Effector memory CD4-positive, alpha-beta T cell (primary cell): ENCODE data around the gene ZNF568.
A peak's percentile ranks its signal among the peaks of the same experiment; 100 is the strongest.

Experiments used
- DNase-seq, 3 donors: peaks; one replicate each; pipeline ENCODE4 v3.0.0-alpha.2; 2020
- H3K27ac ChIP-seq: 2 replicates; pipeline ENCODE4 v1.7.0; 2013; ENCODE audit warnings: mild to moderate bottlenecking, low read length, moderate library complexity; ENCODE audit not compliant: insufficient read depth, poor library complexity, severe bottlenecking
- H3K27me3 ChIP-seq: replicated peaks from 2 replicates; pipeline ENCODE4 v1.7.0; 2013; ENCODE audit warnings: mild to moderate bottlenecking, low read length; ENCODE audit not compliant: insufficient read depth, control insufficient read depth, poor library complexity, severe bottlenecking
- H3K36me3 ChIP-seq: 2 replicates; pipeline ENCODE4 v1.7.0; 2013; ENCODE audit warnings: mild to moderate bottlenecking, low read length, moderate library complexity; ENCODE audit not compliant: control insufficient read depth, insufficient read depth
- H3K4me1 ChIP-seq: 2 replicates; pipeline ENCODE4 v1.7.0; 2013; ENCODE audit warnings: low read length, mild to moderate bottlenecking; ENCODE audit not compliant: control insufficient read depth, insufficient read depth, poor library complexity, severe bottlenecking
- H3K4me3 ChIP-seq: 2 replicates; pipeline ENCODE4 v1.7.0; 2013; ENCODE audit warnings: low read length, low read depth, mild to moderate bottlenecking; ENCODE audit not compliant: insufficient read depth, poor library complexity, severe bottlenecking
- H3K9me3 ChIP-seq: 2 replicates; pipeline ENCODE4 v1.7.0; 2013; ENCODE audit warnings: mild to moderate bottlenecking, low read length, moderate library complexity; ENCODE audit not compliant: control insufficient read depth

ZNF568 gene

GRCh38 chr19:36997843-36998235 is 81.7 kb downstream of the ZNF568 start:
- Histone ChIP-seq H3K9me3 (peaks cover 15% of the 10 kb centered on the region), H3K4me3 (no peak overlapping the region), H3K27me3 (no peaks in the 10 kb centered on the region), H3K4me1 (no peaks in the 10 kb centered on the region), H3K27ac (no peak overlapping the region), H3K36me3 (peaks cover 39% of the 10 kb centered on the region)
- no peak for DNase-seq

- Histone ChIP-seq H3K36me3 (peaks cover 26% of the 10 kb centered on the region), H3K27me3 (no peaks in the 10 kb centered on the region), H3K9me3 (peaks cover 8% of the 10 kb centered on the region), H3K27ac (no peak overlapping the region), H3K4me3 (no peak overlapping the region), H3K4me1 (no peaks in the 10 kb centered on the region)
- no peak for DNase-seq
Measured at GRCh38 chr19:36999313-36999712, 83.2 kb downstream of the ZNF568 start.

GRCh38 chr19:37007587-37008220 is 91.6 kb downstream of the ZNF568 start:
- H3K4me1 ChIP-seq, result no peaks in the 10 kb centered on the region
- H3K9me3 ChIP-seq, result peaks cover 19% of the 10 kb centered on the region
- no peak overlapping the region for H3K27ac ChIP-seq
- no peaks in the 10 kb centered on the region for H3K27me3 ChIP-seq
- peak in 2 of 3 donors; percentile 4 to 6 for DNase-seq
- H3K4me3 ChIP-seq, result peak overlapping the region; percentile 34
- H3K36me3 ChIP-seq, result no peaks in the 10 kb centered on the region

- no peak overlapping the region for H3K27ac ChIP-seq
- H3K36me3 ChIP-seq, result no peaks in the 10 kb centered on the region
- no peak overlapping the region for H3K4me3 ChIP-seq
- no peaks in the 10 kb centered on the region for H3K4me1 ChIP-seq
- H3K27me3 ChIP-seq, result no peaks in the 10 kb centered on the region
- H3K9me3 ChIP-seq, result peaks cover 26% of the 10 kb centered on the region
- DNase-seq, result no peak
Measured at GRCh38 chr19:37009871-37010270, 93.7 kb downstream of the ZNF568 start.

- no peak overlapping the region for H3K4me3 ChIP-seq
- H3K9me3 ChIP-seq, result peaks cover 33% of the 10 kb centered on the region
- no peaks in the 10 kb centered on the region for H3K4me1 ChIP-seq
- H3K27ac ChIP-seq, result no peak overlapping the region
- H3K36me3 ChIP-seq, result no peaks in the 10 kb centered on the region
- DNase-seq, result no peak
- H3K27me3 ChIP-seq, result no peaks in the 10 kb centered on the region
Measured at GRCh38 chr19:37012093-37012745, 96.1 kb downstream of the ZNF568 start.

GRCh38 chr19:37014456-37014855 is 98.3 kb downstream of the ZNF568 start:
- H3K4me1 ChIP-seq, result no peaks in the 10 kb centered on the region
- H3K9me3 ChIP-seq, result peaks cover 27% of the 10 kb centered on the region
- no peaks in the 10 kb centered on the region for H3K27me3 ChIP-seq
- H3K36me3 ChIP-seq, result no peaks in the 10 kb centered on the region
- no peak overlapping the region for H3K4me3 ChIP-seq
- no peak overlapping the region for H3K27ac ChIP-seq
- no peak for DNase-seq

- H3K4me3 ChIP-seq, result no peak overlapping the region
- H3K27me3 ChIP-seq, result no peaks in the 10 kb centered on the region
- no peak overlapping the region for H3K27ac ChIP-seq
- no peak for DNase-seq
- H3K9me3 ChIP-seq, result no peaks in the 10 kb centered on the region
- H3K36me3 ChIP-seq, result no peaks in the 10 kb centered on the region
- no peaks in the 10 kb centered on the region for H3K4me1 ChIP-seq
Measured at GRCh38 chr19:37045140-37045539, 129.0 kb downstream of the ZNF568 start.
